GM12878 (cell line): ENCODE data around the gene RUBCNL. TPM values are rescaled to one million over a fixed set of nuclear protein-coding genes. Genes with fewer than 3 reads are reported as not detected.

Experiments used
- ATAC-seq: fragments of 200-7000 bp; cut with Tn5 transposase; 3 replicates; pipeline ENCODE4 v1.9.1; 2020; ENCODE audit warnings: mild to moderate bottlenecking, moderate library complexity
- BruUV-seq: library from RNA; stranded (reverse); fragments of 400-500 nt; replicated peaks from 2 replicates; lab custom pipeline; 2021; lab: Mats Ljungman, UMichigan
- CTCF ChIA-PET: fragments of 300-600 bp; sonication (Branson Sonifier 250); formaldehyde crosslinking; extraction: SDS; loops from one replicate; lab custom pipeline; 2021; ENCODE audit warnings: inconsistent platforms; lab: Yijun Ruan, JAX
- POLR2A ChIA-PET: fragments of 350-600 bp; formaldehyde crosslinking; extraction: SDS; loops from one replicate; lab custom pipeline; 2021; ENCODE audit warnings: inconsistent platforms; lab: Charles Lee
- RAD21 ChIA-PET: fragments of 300-600 bp; sonication (Branson Sonifier 250); formaldehyde crosslinking; loops from one replicate; lab custom pipeline; 2023; ENCODE audit warnings: antibody characterized with exemption; ENCODE audit not compliant: unreplicated experiment; lab: Charles Lee
- SMC1A ChIA-PET: fragments of 300-600 bp; sonication (Branson Sonifier 250); formaldehyde crosslinking; loops from one replicate; lab custom pipeline; 2023; ENCODE audit not compliant: unreplicated experiment, uncharacterized antibody; lab: Charles Lee
- DNase-seq: peaks from one replicate; pipeline ENCODE4 v3.0.0-alpha.2; 2011; ENCODE audit warnings: low read depth, low spot score
- FAIRE-seq: peaks from 3 replicates; lab custom pipeline; 2011; peaks lifted over from hg19 to GRCh38; lab: Jason Lieb, UNC
- H2AFZ ChIP-seq: 2 replicates; pipeline ENCODE4 v1.6.0; 2011; ENCODE audit warnings: low read depth, low read length, control low read depth; ENCODE audit not compliant: control insufficient read depth
- H3K27ac ChIP-seq: 2 replicates; pipeline ENCODE4 v1.5.1; 2011; ENCODE audit warnings: control low read depth; ENCODE audit not compliant: control insufficient read depth, insufficient read depth
- H3K27me3 ChIP-seq, 2 experiments: replicated peaks in 1 of 2; 2 replicates each; pipeline versions ENCODE4 v1.6.0 to v1.6.1; 2011; ENCODE audit warnings: low read length in 1 of 2; ENCODE audit not compliant: control insufficient read depth in 2 of 2, insufficient read depth in 2 of 2
- H3K36me3 ChIP-seq, 2 experiments: 2 replicates each; pipeline ENCODE4 v1.5.1; 2011; ENCODE audit warnings: low read length in 1 of 2; ENCODE audit not compliant: control insufficient read depth in 2 of 2, insufficient read depth in 2 of 2
- H3K4me1 ChIP-seq: 2 replicates; pipeline ENCODE4 v1.6.1; 2011; ENCODE audit warnings: mild to moderate bottlenecking, low read length, moderate library complexity, mixed read lengths; ENCODE audit not compliant: control insufficient read depth, insufficient read depth
- H3K4me2 ChIP-seq: 2 replicates; pipeline ENCODE4 v1.6.0; 2011; ENCODE audit warnings: control low read depth; ENCODE audit not compliant: control insufficient read depth, insufficient read depth
- H3K4me3 ChIP-seq: fragments of 200-600 bp; sonication (generic); 2 replicates; pipeline ENCODE4 v1.5.1; 2016
- H3K79me2 ChIP-seq: 2 replicates; pipeline ENCODE4 v1.6.0; 2011; ENCODE audit warnings: low read length; ENCODE audit not compliant: control insufficient read depth, insufficient read depth
- H3K9ac ChIP-seq: 2 replicates; pipeline ENCODE4 v1.8.0; 2011; ENCODE audit warnings: low read length, control low read depth, mixed read lengths; ENCODE audit not compliant: control insufficient read depth, insufficient read depth
- H3K9me3 ChIP-seq: replicated peaks from 3 replicates; pipeline ENCODE4 v1.5.1; 2011; ENCODE audit warnings: mild to moderate bottlenecking, low read length; ENCODE audit not compliant: control insufficient read depth, insufficient read depth
- H4K20me1 ChIP-seq: 2 replicates; pipeline ENCODE4 v1.6.0; 2011; ENCODE audit not compliant: control insufficient read depth, insufficient read depth
- CREM ChIP-seq: IDR thresholded peaks from 2 replicates; pipeline ENCODE4 v1.6.1; 2014; ENCODE audit warnings: antibody characterized with exemption, low read depth
- HSF1 ChIP-seq: fragments of 150-350 bp; IDR thresholded peaks from 2 replicates; pipeline ENCODE4 v1.6.1; 2014; ENCODE audit warnings: mild to moderate bottlenecking, low read depth, low read length
- JUND ChIP-seq: IDR thresholded peaks from 2 replicates; pipeline ENCODE4 v1.6.1; 2012; ENCODE audit warnings: low read depth, mild to moderate bottlenecking, low read length, improper control_type of control experiment, moderate library complexity
- MEF2A ChIP-seq: IDR thresholded peaks from 2 replicates; pipeline ENCODE4 v1.6.1; 2011; ENCODE audit warnings: low read depth, mild to moderate bottlenecking, low read length, moderate library complexity; ENCODE audit not compliant: insufficient read depth
- MEF2B ChIP-seq: fragments of 450-650 bp; IDR thresholded peaks from 2 replicates; pipeline ENCODE4 v1.6.1; 2018; ENCODE audit warnings: mild to moderate bottlenecking, moderate library complexity; ENCODE audit not compliant: partially characterized antibody, poor library complexity, severe bottlenecking
- PKNOX1 ChIP-seq: fragments of 450-650 bp; IDR thresholded peaks from 2 replicates; pipeline ENCODE4 v1.6.1; 2016; ENCODE audit warnings: mild to moderate bottlenecking
- RFX5 ChIP-seq: IDR thresholded peaks from 2 replicates; pipeline ENCODE4 v1.6.1; 2011; ENCODE audit warnings: low read depth, low read length, improper control_type of control experiment
- SMC3 ChIP-seq: IDR thresholded peaks from 2 replicates; pipeline ENCODE4 v1.6.1; 2011; ENCODE audit warnings: low read length, improper control_type of control experiment, borderline replicate concordance
- SREBF2 ChIP-seq: IDR thresholded peaks from 2 replicates; pipeline ENCODE4 v1.6.1; 2012; ENCODE audit warnings: mild to moderate bottlenecking, low read length
- YY1 ChIP-seq: IDR thresholded peaks from 2 replicates; pipeline ENCODE4 v1.6.1; 2011; ENCODE audit warnings: low read depth, mild to moderate bottlenecking, low read length
- ZBTB40 ChIP-seq: fragments of 450-650 bp; IDR thresholded peaks from 2 replicates; pipeline ENCODE4 v1.6.1; 2016; ENCODE audit warnings: mild to moderate bottlenecking, moderate library complexity, borderline replicate concordance
- ZSCAN29 ChIP-seq: fragments of 450-650 bp; IDR thresholded peaks from 2 replicates; pipeline ENCODE4 v1.6.1; 2017; ENCODE audit warnings: mild to moderate bottlenecking, moderate library complexity
- WGBS: methylation state at CpG from one replicate; pipeline ENCODE4 v1.1.6; 2016; ENCODE audit warnings: low lambda C conversion rate; ENCODE audit not compliant: insufficient replicate concordance, insufficient coverage; ENCODE audit errors: missing lambda C conversion rate; 5-methylcytosine and 5-hydroxymethylcytosine counted together
- in situ Hi-C: fragments of 300-500 bp; cut with MboI; formaldehyde crosslinking; loops from 9 replicates; pipeline ENCODE4 v1.14.3; 2018; ENCODE audit warnings: mixed read lengths
- intact Hi-C: fragments of 100-400 bp; cut with micrococcal nuclease; formaldehyde crosslinking; loops from one replicate; pipeline ENCODE4 v1.14.2; 2022; ENCODE audit not compliant: unreplicated experiment
- polyA plus RNA-seq, 11 experiments: library from polyadenylated mRNA; depleted of rRNA in 4 of 11; unstranded in 6 of 11; stranded (reverse) in 5 of 11; fragments of >200 nt; fragmentation: Nextera tagmentation in 4 of 11; fragmentation: Illumina TruSeq in 1 of 11; extraction: Ambion mirVana in 4 of 11; extraction: Trizol in 1 of 11; gene quantifications; 1 replicate in 1 of 11; 2 replicates in 10 of 11; pipeline versions ENCODE4 v1.2.1 to v1.2.3, GENCODE V29; 2011 to 2016; ENCODE audit warnings: inconsistent platforms in 2 of 11, missing spikeins in 2 of 11, low read depth in 1 of 11
- total RNA-seq, 4 experiments: library from RNA; depleted of rRNA in 3 of 4; stranded (reverse); fragments of >200 nt in 3 of 4; fragmentation: Illumina TruSeq in 1 of 4; extraction: Trizol in 1 of 4; gene quantifications; 2 replicates each; pipeline versions ENCODE4 v1.2.1 to v1.2.3, GENCODE V29; 2013 to 2021

The RUBCNL gene
- total and polyA plus RNA-seq, 10 of the 15 experiments (the other 5 are each of a cell fraction or from before 2014, with no cell fraction given), result 0.71 to 51.9 (median 38.2) TPM

- no peaks in the 10 kb centered on the region for H3K9me3 ChIP-seq
- H3K9ac ChIP-seq, result no peak overlapping the region
- no peak overlapping the region for H3K27ac ChIP-seq
- ChIA-PET SMC1A (interaction anchor here (2.8 kb wide), 1 partner anchor 15 kb away, joined by 10 read pairs; the partner anchor contains the start of gene RUBCNL), POLR2A (no interaction called here), CTCF (no interaction called here), RAD21 (no interaction called here)
- intact Hi-C loops, result no loop called here
- no peak for ATAC-seq
- in situ Hi-C loops, result no loop called here
- no peak overlapping the region for H3K4me3 ChIP-seq
- no peaks in the 10 kb centered on the region for H3K79me2 ChIP-seq
- no peak overlapping the region for H3K4me2 ChIP-seq
- no peaks in the 10 kb centered on the region for H3K36me3 ChIP-seq
- H3K4me1 ChIP-seq, result no peaks in the 10 kb centered on the region; the same call in 1 of the 2 replicates
- no peaks in the 10 kb centered on the region for H4K20me1 ChIP-seq
- WGBS, result 0% methylated on average over 2 of the region's 2 CpGs
- DNase-seq, result no peak
- no peak for FAIRE-seq
- no TSS peak for BruUV-seq
- TF ChIP-seq CREM, result no peak
- no peak for TF ChIP-seq JUND
- TF ChIP-seq RFX5, result no peak
- TF ChIP-seq ZBTB40, result no peak
- TF ChIP-seq ZSCAN29, result no peak
- no peak for TF ChIP-seq SREBF2
- TF ChIP-seq HSF1, result no peak
- no peak for TF ChIP-seq PKNOX1
- no peak for TF ChIP-seq SMC3
- no peak for TF ChIP-seq MEF2A
- TF ChIP-seq YY1, result no peak
- no peak for TF ChIP-seq MEF2B
- no peak overlapping the region for H2AFZ ChIP-seq
- no peaks in the 10 kb centered on the region for H3K27me3 ChIP-seq
These were observed 15.1 kb upstream of the RUBCNL start for GRCh38 chr13:46402178-46402577.
